Peyer's patch (tissue), 4 donors: ENCODE results near the gene SYNE1.

ENCODE experiments used
- CTCF ChIP-seq, 6 experiments: fragments of 450-650 bp in 4 of 6; fragments of 200-600 bp in 2 of 6; sonication (generic) in 1 of 6; IDR thresholded peaks; one replicate each; pipeline ENCODE4 v1.5.1; 2017 to 2019; ENCODE audit warnings: antibody characterized with exemption in 6 of 6, mild to moderate bottlenecking in 3 of 6, moderate library complexity in 1 of 6
- POLR2A ChIP-seq, 2 donors: fragments of 450-650 bp; IDR thresholded peaks; one replicate each; pipeline ENCODE4 v1.5.1; 2017; ENCODE audit warnings: antibody characterized with exemption in 2 of 2, mild to moderate bottlenecking in 2 of 2, moderate library complexity in 2 of 2

GRCh38 chr6:152596726-152597125, 40.4 kb downstream of the SYNE1 start:
- TF ChIP-seq POLR2A (IDR thresholded peaks at IDR 0.05) = no peak
- TF ChIP-seq CTCF (IDR thresholded peaks at IDR 0.05) = no peak
